Middle frontal gyrus (tissue), 1 donor: ENCODE measurements around the gene CDC42BPA.
"Not testable (repeated sequence)": the region's sequence is repeated elsewhere in the genome, so short reads cannot be mapped to it uniquely, and the experiment has no call there.

Experiments
- DNase-seq: peaks from one replicate; pipeline ENCODE4 v3.0.0-alpha.2; 2015; ENCODE audit warnings: low spot score; ENCODE audit errors: extremely low spot score

CDC42BPA gene

DNA sequence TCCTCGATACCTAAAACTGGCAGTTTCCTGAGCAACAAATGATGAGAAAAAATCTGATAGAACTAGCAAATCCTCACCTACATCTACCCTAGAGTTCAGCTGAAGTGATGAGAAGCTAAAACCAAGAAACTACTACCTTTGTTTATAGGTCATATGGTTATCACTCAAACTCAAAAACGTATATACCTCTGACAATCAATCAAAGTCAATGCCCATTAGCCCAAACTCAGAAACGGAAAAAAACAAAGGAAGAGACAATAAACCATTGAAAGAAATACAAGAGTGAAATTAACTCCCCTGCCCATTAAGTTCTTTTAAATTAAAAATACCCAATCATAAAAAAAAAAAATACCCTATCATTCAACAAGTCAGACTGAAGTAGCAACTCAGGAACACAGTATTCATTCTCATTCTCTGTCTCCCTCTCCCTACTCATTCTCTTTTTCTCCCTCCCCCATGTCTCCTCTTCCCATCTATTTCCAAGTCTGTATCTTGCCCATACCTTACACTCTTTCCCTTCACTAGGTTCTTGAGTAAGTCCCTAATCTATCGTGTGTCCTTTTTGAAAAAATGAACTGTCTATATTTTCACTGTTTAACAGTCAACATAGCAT is 6.8 kb downstream of the CDC42BPA start:
- no peak for DNase-seq

DNA sequence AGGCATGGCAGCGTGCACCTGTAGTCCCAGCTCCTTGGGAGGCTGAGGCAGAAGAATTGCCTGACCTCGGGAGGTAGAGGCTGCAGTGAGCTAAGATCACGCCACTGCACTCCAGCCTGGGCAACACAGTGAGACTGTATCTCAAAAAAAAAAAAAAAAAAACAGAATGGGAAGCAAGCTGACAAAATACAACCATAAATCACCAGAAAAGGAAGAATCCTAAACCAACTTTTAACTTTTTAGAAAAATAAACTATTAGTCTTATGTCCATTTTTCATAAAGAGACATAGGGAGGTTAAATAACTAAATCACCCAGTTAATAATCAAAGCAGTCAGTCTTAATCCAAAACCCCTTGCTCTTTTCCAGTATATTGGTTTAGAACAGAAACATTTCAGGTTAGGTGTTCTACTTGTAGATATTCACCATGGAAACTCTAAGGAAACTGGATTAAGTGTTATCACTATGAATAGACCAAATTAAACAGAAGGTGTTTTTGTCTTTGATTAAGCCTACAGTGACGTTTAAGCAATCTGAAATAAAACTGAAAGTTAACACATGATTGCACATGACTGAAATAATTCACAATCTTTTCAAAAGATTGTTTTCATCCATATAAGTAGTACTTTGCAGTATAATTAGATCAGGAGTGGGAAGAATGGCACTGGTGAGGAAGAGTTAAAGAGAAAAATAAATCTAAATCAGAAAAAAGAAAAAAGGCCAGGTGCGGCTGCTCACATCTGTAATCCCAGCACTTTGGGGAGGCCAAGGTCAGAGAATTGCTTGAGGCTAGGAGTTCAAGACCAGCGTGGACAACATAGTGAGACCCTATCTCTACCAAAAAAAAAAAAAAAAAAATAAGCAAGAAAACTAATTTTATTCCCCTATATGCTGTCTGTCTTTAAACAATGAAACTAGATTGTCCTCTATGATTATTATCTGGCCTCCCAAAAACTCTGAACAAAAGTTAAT is 9.6 kb downstream of the CDC42BPA start:
- no peak for DNase-seq

GRCh38 chr1:227306689-227307088 is 11.6 kb downstream of the CDC42BPA start:
- DNase-seq: no peak

DNA sequence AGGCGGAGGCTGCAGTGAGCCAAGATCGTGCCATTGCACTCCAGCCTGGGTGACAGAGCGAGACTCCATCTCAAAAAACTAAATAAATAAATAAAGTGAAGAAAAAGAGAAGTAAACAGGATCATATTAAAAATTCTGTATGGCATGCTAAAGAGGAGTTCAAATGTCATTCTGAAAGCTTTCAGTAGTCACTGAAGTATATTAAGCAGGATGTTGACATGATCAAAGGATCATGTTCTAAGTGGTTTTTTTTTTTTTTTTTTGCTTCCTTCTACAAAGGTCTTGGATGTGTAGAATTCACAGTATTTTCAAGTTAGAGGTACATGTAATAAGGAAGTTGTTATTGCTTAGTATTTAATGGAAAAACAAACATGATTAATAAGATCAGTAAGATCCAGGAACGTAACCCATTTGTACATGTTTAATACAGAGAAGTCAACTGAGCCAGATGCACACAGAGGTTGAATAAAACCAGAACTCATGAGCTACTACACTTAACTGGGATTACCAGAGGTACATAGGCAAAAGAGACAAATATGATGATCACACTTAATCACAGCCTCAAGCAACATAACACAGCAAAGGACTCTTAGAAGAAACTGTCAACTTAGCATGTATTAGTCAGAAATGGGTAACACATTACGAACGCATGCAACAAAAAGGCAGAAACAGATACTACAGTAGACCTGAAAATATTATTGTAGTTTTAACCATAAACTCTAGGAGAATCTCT is 12.2 kb downstream of the CDC42BPA start:
- DNase-seq: no peak

DNA sequence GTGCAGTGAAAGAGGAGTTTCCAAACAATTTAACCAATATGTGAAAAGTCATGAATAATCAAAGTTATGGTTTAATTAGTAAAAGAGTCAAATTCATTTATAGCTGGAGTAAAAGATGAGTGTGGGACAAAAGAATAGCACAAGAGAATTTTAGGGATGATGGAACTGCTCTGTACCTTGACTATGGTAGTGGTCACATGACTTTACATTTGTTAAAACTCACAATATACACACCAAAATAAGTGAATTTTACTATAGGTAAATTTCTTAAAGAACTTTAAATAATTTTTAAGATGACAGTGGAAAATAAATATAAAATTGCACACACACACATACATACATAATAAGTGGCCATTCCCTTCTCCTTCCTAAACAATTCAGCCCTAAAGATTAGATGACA is 13.6 kb downstream of the CDC42BPA start:
- DNase-seq: no peak

GRCh38 chr1:227303662-227304061 is 14.6 kb downstream of the CDC42BPA start:
- no peak for DNase-seq

- DNase-seq: no peak
These were observed 17.6 kb downstream of the CDC42BPA start for GRCh38 chr1:227300682-227301081.

- DNase-seq: no peak
These were observed 18.6 kb downstream of the CDC42BPA start for GRCh38 chr1:227299688-227300087.

DNA sequence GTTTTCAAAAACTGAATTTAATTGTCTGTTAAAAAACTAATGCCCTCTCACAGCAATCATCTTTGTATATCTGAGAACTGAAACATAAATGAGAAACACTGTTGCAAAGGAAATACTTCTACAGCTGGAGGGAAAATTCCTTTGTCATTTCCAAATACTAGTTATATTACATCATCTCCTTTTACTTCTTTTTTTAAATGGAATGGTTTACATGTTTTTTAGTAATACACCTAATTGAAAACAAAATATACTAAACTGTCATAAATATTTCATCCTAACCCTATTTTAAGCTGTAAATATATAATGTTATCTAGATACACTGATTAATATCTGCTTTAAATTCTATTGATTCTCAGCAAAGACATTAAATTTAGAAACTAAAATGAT is 19.1 kb downstream of the CDC42BPA start:
- no peak for DNase-seq

DNA sequence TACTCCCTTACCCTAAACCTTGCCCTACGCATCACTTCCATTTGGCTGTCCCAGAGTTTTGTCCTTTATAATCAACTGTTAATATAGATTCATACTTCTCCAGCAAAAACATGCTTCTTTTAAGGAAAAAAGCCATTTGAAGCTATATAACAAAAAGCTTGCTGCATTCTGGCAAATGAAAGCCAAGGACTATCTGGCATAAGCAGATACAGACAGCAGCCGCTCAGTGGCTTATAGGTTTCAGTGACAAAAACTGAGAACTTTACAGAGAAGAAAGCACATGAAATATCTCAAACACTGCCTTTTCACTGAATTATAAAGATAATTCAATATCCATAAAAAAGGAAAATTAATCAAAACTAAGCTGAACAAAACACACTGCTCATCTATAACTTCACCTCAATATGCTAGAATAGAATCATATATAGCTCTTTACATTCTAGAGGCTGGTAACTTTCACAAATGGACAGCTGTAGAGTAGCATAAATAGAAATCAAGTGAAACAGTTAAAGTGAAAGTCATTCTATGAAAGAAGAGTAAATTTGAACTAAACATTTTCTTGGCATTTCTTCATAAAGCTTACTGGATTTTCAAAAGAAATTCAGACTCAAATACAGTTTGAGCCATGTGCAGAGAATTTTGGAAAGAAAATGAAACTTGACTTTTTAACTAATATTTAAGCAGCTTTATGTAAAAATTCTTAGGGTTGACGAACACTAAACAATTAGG is 19.6 kb downstream of the CDC42BPA start:
- no peak for DNase-seq

GRCh38 chr1:227297073-227297793 is 21.1 kb downstream of the CDC42BPA start:
- DNase-seq: no peak

DNA sequence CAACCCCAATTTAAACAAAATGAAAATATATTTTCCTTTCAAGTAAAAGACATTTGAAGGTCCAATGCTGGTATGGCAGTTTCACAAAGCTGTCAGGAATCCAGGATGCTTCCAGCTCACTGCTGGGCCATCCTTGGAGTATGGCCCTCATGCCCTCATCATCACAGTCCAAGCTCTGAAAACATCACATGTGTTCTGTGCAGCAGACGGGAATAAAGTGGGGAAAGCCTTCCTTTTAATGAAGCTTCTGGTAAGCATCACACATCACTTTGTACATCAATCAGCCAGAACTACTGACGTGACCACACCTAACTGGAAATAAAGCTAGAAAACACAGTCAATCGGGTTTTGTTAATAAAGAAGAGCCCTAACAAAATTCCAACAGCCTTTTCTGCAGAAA is 22.7 kb downstream of the CDC42BPA start:
- no peak for DNase-seq

DNA sequence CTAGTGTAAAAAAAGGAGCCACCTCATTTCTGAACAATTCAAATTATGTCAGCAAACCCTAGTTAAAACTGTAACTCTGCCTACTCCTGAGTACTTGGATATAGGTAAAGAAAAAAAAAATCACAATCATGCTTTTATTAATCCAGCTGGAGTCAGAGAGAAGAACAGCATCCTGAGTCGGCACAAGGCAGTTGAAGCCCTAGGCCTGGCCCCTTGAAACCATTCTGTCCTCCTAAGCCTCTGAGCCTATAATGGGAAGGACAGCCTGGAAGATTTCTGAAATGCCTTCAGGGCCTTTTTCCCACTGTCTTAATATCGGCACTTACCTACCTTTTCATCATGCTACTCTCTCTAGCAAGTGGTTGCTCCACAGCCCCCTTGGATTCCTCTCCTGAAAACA is 32.5 kb downstream of the CDC42BPA start:
- no peak for DNase-seq

GRCh38 chr1:227281371-227281770 is 36.9 kb downstream of the CDC42BPA start:
- no peak for DNase-seq

DNA sequence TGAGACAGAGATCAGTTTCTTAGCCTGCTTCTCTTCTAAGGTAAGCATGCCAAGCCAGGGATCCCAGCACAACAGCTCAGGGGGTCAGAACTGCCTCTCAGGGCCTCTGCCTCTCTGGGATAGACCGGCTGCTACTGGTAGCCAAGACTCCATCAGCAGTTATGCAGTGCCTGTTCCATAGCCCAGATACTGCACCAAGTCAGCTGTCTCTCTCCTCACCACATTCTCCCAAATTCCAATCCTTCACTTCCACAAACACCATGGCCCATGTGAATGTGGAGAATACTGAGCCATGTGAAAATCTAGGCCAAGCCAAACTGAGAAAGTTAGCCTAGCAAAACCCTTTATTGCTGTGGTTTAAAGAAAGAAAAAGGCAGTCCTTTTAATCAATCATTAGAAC is 37.5 kb downstream of the CDC42BPA start:
- no peak for DNase-seq

GRCh38 chr1:227276156-227276693 is 42.1 kb downstream of the CDC42BPA start:
- DNase-seq: not testable (repeated sequence)

- no peak for DNase-seq
These were observed 44.7 kb downstream of the CDC42BPA start for GRCh38 chr1:227273557-227273956.

DNA sequence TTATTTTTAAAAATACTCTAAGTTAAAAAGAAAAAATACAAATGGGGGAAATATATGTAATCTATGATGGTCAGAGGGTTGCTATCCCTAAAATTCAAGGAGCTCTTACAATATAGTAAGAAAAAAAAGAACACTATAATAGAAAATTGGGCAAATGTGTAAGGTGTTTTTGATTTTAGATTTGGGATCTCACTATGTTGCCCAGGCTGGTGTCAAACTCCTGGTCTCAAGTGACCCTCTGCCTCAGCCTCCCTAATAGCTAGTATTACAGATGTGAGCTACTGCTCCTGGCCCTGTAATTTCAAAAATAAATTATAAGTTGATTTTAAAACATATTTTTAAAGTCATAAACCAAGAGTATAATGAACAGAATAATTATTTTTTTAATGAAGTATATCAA is 45.9 kb downstream of the CDC42BPA start:
- no peak for DNase-seq

DNA sequence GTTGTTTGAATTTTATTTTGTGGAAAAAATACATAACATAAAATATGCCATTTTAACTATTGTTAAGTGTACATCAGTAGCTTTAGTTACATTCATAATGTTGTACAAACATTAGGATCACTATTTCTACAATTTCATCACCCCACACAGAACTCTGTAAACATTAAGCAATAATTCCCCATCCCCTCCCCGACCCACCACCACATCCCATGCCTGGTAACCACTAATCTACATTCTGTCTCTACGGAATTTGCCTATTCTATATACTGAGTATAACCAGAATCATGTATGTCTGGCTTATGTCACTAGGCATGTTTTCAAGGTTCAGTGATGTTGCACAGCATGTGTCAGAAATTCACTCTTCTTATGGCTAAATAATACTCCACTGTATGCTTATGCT is 47.7 kb downstream of the CDC42BPA start:
- no peak for DNase-seq

DNA sequence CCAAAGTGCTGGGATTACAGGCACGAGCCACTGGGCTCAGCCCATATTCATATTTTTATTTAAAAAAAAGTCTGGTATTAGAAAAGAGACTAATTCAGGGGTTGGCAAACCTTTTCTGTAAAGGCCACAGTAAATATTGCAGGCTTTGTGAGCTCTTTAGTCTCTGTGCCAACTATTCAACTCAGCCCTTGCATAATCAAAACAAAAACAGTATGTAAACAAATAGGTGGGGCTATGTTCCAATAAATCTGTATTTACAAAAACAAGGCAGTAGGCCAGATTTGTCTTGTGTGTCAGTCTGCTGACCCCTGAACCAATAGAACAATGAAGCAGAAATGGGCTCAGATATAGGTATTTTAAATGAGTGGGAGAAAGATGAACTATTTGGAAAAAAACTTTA is 49.3 kb downstream of the CDC42BPA start:
- no peak for DNase-seq
